ENCODE results near the gene RAP1GAP2.

Gene RAP1GAP2

DNA sequence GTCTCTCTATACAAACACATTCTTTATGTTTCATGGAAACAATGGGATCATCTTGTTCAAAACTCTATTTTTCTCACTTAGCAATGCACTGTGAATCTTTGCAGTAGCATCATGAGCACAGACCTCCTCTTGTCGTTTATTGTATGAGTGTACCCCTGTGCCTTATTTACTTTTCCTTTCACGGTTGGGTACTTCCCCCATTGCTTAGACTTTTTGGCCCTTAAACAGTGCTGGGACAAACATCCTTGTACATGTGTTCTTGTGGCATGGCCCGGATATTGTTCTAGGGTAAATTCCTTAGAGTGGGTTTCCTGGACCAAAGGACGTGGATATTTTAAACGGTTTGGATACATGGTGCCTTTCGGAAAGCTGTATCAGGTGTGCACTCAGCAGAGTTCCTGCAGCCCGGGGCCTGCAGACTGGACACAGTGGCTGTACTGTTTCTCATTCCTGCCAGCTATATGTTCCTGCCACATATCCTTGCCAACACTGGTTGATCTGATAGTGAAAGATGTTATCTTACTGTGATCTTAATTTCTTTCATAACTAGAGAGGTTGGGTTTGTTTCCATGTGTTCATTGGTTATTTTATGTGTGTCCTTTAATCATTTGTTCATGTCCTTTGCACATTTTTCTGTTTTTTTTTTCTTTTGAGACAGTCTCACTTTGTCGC lies 156.1 kb downstream of the RAP1GAP2 start:
- H3K27me3 ChIP-seq: no peaks in the 10 kb centered on the region
- H3K4me3 ChIP-seq: no peak overlapping the region
- H4K20me1 ChIP-seq: peaks cover 100% of the 10 kb centered on the region
- peaks cover 53% of the 10 kb centered on the region for H3K36me3 ChIP-seq
- H3K27ac ChIP-seq: no peak overlapping the region
- no peak for TF ChIP-seq Cebpa-rat (IDR thresholded peaks at IDR 0.05)
- peaks cover 32% of the 10 kb centered on the region for H3K4me1 ChIP-seq
- no peaks in the 10 kb centered on the region for H3K9me3 ChIP-seq
- no peak overlapping the region for H3K4me2 ChIP-seq
- no peak overlapping the region for H3K9ac ChIP-seq

DNA sequence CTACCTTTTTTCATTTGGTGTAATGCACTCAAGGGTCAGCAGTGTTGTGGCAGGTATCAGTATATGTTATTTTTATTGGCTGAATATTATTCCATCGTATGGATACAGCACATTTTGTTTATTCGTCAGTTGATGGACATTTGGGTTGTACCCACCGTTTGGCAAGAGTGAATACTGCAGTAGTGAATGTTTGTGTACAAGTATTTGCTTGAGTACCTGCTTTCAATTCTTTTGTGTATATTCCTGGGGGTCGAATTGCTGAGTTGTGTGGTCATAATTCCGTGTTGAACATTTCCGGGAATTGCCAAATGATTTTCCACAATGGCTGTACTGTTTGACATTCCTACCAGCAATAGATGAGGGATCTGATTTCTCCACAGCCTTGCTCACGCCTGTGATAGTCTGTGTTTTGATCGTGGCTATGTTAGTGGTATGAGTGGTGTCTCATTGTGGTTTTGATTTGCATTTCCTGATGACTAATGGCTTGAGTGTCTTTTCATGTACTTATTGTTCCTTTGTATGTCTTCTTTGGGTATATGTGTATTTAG lies 158.7 kb downstream of the RAP1GAP2 start:
- Histone ChIP-seq H4K20me1 (peaks cover 100% of the 10 kb centered on the region), H3K27me3 (no peaks in the 10 kb centered on the region), H3K9ac (no peak overlapping the region), H3K4me3 (no peak overlapping the region), H3K9me3 (no peaks in the 10 kb centered on the region), H3K36me3 (peaks cover 51% of the 10 kb centered on the region), H3K27ac (no peak overlapping the region), H3K4me2 (peak overlapping the region; percentile 75), H3K4me1 (peaks cover 38% of the 10 kb centered on the region)
- no peak for TF ChIP-seq Cebpa-rat (IDR thresholded peaks at IDR 0.05)

DNA sequence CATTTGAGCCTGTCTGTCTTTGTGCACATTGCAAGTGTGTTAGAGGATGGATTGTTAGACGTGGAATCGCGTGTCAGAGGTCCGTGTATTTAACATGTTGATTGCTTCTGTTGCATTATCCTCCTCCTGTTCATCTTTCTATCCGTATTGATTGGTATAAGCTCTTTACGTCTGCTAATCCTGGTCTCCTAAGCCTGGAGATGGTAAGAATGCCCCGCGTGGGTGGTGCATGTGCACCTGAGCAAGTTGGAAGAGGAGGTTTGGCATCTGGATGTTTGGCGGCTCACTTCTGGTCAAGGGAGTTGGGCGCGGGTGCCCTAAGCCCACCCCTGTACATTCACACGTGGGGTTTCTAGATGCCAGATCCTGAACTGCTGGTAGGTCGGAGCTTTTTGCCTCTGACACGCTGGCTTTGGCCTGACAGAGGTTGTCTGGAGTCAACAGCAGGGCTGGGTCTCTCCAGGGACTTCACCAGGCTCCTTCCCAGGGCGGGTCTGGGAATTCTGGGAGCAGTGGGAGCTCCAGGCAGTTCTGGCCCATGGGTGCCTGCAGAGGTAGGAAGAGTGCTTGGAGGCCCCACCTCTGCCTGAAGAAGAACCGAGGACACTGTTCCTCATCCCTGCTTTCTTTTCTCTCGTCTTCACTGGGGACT lies 159.8 kb downstream of the RAP1GAP2 start:
- peak overlapping the region; percentile 75 for H3K4me2 ChIP-seq
- peaks cover 38% of the 10 kb centered on the region for H3K4me1 ChIP-seq
- H3K27me3 ChIP-seq: no peaks in the 10 kb centered on the region
- no peak for TF ChIP-seq Cebpa-rat (IDR thresholded peaks at IDR 0.05)
- H3K4me3 ChIP-seq: 0 out of 2 replicates have a peak overlapping the region, but pooled peaks have one; percentile 4
- H3K9me3 ChIP-seq: no peaks in the 10 kb centered on the region
- H3K27ac ChIP-seq: no peak overlapping the region
- no peak overlapping the region for H3K9ac ChIP-seq
- peaks cover 51% of the 10 kb centered on the region for H3K36me3 ChIP-seq
- peaks cover 100% of the 10 kb centered on the region for H4K20me1 ChIP-seq

DNA sequence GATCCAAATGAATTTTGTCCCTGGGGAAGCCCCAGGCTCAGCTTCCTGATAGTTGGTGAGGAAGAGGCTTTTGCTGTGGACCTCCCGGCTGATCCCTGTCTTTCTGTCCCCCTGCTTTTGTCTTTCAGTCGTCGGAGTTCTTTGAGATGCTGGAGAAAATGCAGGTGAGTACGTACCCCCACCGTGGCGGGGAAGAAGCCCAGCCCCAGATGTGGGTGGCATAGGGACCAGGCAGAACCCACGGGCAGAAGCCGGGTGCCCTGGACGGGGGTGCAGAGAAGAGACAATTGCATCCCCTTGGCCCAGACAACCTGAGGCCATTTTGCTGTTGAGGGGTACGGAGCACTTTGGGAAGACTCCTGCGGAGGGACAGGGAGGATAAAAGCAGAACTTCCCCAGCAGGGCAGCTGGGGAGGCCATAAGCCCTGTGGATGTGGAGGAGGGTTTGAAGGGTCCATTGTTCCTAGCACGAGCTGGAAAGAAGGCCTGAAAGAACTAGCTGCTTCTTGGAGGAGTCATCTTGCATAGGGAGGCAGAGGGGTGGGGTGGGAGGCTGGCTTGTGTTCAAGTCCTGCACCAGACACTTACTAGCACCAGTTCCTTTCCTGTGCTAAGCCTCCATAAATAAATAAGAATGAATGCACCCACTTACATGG lies 161.5 kb downstream of the RAP1GAP2 start:
- Histone ChIP-seq H3K9me3 (no peaks in the 10 kb centered on the region), H3K4me3 (no peak overlapping the region), H3K9ac (no peak overlapping the region), H3K27me3 (no peaks in the 10 kb centered on the region), H4K20me1 (peaks cover 100% of the 10 kb centered on the region), H3K27ac (no peak overlapping the region), H3K4me1 (peaks cover 46% of the 10 kb centered on the region), H3K4me2 (peak overlapping the region; percentile 75), H3K36me3 (peaks cover 55% of the 10 kb centered on the region)
- TF ChIP-seq Cebpa-rat (IDR thresholded peaks at IDR 0.05): no peak

DNA sequence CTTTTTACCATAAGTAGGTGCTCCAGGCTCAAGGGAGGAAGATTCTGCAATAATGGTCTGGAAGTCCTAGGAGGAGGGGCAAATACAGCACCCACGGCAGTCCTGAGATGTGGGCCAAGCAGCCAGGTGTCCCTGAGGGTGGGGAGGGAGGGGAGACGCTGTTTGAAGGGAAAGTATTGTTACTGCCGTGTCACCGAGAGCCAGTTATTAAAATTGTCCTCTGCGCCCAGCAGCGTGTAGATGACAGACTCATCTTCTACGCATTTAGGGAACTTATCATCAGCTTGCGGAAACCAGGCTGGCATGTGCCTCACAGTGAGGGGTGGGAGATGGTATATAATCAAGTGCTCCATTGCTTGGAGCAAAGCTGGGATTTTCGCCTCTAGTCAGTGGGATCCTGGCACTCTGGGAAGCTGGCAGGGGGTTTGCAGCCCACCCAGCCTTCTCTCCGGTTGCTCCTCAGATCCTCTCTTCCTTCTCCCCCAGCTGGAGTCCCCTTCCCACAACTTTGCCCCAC lies 162.5 kb downstream of the RAP1GAP2 start:
- Histone ChIP-seq H3K4me2 (no peak overlapping the region), H4K20me1 (peaks cover 100% of the 10 kb centered on the region), H3K27ac (no peak overlapping the region), H3K36me3 (peaks cover 61% of the 10 kb centered on the region), H3K4me3 (no peak overlapping the region), H3K9me3 (no peaks in the 10 kb centered on the region), H3K4me1 (peaks cover 56% of the 10 kb centered on the region), H3K27me3 (no peaks in the 10 kb centered on the region), H3K9ac (no peak overlapping the region)
- no peak for TF ChIP-seq Cebpa-rat (IDR thresholded peaks at IDR 0.05)

DNA sequence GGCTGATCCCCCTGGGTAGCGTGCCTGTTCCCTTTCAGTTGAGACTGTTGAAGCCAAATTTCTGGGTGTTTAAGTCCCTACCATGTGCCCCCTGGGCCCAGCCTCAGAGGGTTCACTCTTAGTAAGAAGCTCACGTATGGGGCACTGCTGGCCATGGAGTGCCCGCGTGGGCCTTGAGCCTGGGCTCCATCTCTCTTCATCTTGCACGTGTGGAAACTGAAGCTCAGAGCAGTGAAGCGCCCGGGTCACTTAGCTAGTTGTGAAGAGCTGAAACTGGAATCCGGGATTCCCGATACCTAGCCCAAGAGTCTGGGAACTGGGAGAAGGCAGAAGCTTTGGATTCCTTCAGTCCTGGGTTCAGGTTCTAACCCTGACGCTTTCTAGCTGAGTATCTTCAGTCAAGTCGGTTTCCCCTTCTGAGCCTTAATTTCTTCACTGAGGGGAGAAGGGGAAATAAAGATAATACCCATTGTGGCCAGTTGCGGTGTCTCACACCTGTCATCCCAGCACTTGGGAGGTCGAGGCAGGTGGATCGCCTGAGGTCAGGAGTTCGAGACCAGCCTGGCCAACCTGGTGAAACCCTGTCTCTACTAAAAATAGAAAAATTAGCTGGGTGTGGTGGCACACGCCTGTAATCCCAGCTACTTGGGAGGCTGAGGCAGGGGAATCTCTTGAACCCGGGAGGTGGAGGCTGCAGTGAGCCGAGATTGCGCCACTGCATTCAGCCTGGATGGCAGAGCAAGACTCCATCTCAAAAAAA lies 163.3 kb downstream of the RAP1GAP2 start:
- H4K20me1 ChIP-seq: peaks cover 97% of the 10 kb centered on the region
- no peaks in the 10 kb centered on the region for H3K27me3 ChIP-seq
- no peak overlapping the region for H3K4me3 ChIP-seq
- H3K27ac ChIP-seq: no peak overlapping the region
- H3K9me3 ChIP-seq: no peaks in the 10 kb centered on the region
- no peak overlapping the region for H3K4me2 ChIP-seq
- peaks cover 66% of the 10 kb centered on the region for H3K36me3 ChIP-seq
- no peak for TF ChIP-seq Cebpa-rat (IDR thresholded peaks at IDR 0.05)
- H3K9ac ChIP-seq: no peak overlapping the region
- peaks cover 57% of the 10 kb centered on the region for H3K4me1 ChIP-seq

DNA sequence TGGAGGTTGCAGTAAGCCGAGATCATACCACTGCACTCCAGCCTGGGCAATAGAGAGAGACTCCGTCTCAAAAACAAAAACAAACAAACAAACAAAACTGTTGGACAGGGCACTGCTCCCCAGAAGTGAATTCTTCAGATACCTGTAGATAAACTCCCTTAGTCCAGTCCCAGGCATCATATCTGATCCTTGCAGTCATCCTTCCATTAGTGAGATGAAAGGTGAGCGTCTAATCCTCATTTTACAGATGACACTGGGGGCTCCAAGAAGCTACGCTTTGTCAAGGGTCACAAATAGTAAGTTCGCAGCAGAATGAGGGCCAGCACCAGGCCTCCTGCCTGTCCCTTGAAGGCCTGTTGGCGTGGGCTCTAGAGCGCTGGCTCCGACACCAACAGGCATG lies 165.2 kb downstream of the RAP1GAP2 start:
- Histone ChIP-seq H3K4me2 (no peak overlapping the region), H3K4me3 (no peak overlapping the region), H3K36me3 (peaks cover 85% of the 10 kb centered on the region), H3K9me3 (no peaks in the 10 kb centered on the region), H3K27me3 (no peaks in the 10 kb centered on the region), H3K27ac (no peak overlapping the region), H3K9ac (no peak overlapping the region), H4K20me1 (peaks cover 95% of the 10 kb centered on the region), H3K4me1 (peaks cover 44% of the 10 kb centered on the region)
- no peak for TF ChIP-seq Cebpa-rat (IDR thresholded peaks at IDR 0.05)

DNA sequence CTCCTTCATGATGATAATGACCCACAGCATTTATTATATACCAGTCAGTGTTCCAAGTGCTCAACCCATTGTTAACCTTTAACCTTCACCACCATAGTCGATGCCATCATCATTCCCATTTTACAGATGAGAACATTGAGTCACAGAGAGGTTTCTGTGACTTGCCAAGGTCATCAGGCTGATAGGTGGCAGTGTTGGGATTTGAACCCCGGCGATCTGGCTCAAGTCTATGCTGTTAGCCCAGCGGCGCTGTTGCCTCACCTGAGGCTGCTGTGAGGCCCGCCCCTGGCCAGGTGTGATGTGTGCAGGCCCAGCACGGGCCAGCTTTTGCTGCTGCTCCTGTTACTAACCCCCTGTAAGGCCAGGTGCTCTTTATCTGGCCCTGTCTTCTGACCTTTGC lies 166.0 kb downstream of the RAP1GAP2 start:
- H3K36me3 ChIP-seq: peaks cover 93% of the 10 kb centered on the region
- no peaks in the 10 kb centered on the region for H3K27me3 ChIP-seq
- H3K27ac ChIP-seq: no peak overlapping the region
- peaks cover 87% of the 10 kb centered on the region for H4K20me1 ChIP-seq
- TF ChIP-seq Cebpa-rat (IDR thresholded peaks at IDR 0.05): no peak
- H3K4me1 ChIP-seq: peaks cover 36% of the 10 kb centered on the region
- H3K9ac ChIP-seq: no peak overlapping the region
- H3K4me2 ChIP-seq: no peak overlapping the region
- H3K9me3 ChIP-seq: no peaks in the 10 kb centered on the region
- no peak overlapping the region for H3K4me3 ChIP-seq

DNA sequence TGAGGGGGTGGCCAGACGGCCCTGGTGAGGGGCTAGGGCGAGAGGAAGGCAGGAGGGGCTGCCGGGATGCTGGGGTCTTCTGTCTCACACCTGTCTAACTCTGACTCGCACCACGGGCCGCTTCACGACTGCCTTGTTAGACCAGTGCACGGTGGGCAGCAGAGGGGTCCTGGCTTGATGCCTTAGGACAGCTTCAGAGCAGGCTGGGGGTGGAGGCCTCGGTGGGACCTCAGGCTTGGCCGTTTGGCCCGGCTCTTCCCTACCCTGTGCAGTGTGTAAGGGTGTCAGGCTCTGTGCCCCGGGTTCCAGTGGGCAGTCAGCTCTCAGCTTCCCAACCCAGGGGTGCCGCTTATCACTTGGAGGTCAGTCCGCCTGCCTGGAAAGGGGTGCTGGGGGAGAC lies 166.5 kb downstream of the RAP1GAP2 start:
- H3K36me3 ChIP-seq: peaks cover 95% of the 10 kb centered on the region
- no peak for TF ChIP-seq Cebpa-rat (IDR thresholded peaks at IDR 0.05)
- H3K4me3 ChIP-seq: no peak overlapping the region
- no peaks in the 10 kb centered on the region for H3K27me3 ChIP-seq
- H3K9ac ChIP-seq: no peak overlapping the region; the same call in 1 of the 2 replicates
- H3K27ac ChIP-seq: peak overlapping the region; percentile 51; the same call in 1 of the 2 replicates
- H3K4me2 ChIP-seq: peak overlapping the region; percentile 43; the same call in 1 of the 2 replicates
- H3K4me1 ChIP-seq: peaks cover 31% of the 10 kb centered on the region
- no peaks in the 10 kb centered on the region for H3K9me3 ChIP-seq
- peaks cover 82% of the 10 kb centered on the region for H4K20me1 ChIP-seq
